HEK293 (cell line): ENCODE data around the gene AIPL1.

Experiments used
- CTCF ChIA-PET: fragments of 350-600 bp; formaldehyde crosslinking; extraction: SDS; loops from one replicate; lab custom pipeline; 2021; ENCODE audit warnings: antibody characterized with exemption; lab: Yijun Ruan, JAX
- POLR2A ChIA-PET: fragments of 300-600 bp; formaldehyde crosslinking; extraction: SDS; loops from one replicate; lab custom pipeline; 2020; ENCODE audit warnings: antibody characterized with exemption, inconsistent platforms; lab: Yijun Ruan, JAX
- H3K27ac ChIP-seq: fragments of 200-500 bp; sonication (Bioruptor generic); 2 replicates; pipeline ENCODE4 v1.5.1; 2014; ENCODE audit warnings: low read depth, low read length, control low read depth, inconsistent platforms; ENCODE audit errors: extremely low read depth
- H3K36me3 ChIP-seq, 2 experiments: fragments of 200-500 bp in 1 of 2; sonication (Bioruptor generic) in 1 of 2; 1 replicate in 1 of 2; 2 replicates in 1 of 2; pipeline ENCODE4 v1.5.1; 2014 to 2017; ENCODE audit warnings: inconsistent platforms in 2 of 2, low read length in 2 of 2; ENCODE audit not compliant: control insufficient read depth in 2 of 2, insufficient read depth in 1 of 2
- H3K4me1 ChIP-seq: fragments of 200-500 bp; sonication (Bioruptor generic); 2 replicates; pipeline ENCODE4 v1.5.1; 2014; ENCODE audit warnings: mild to moderate bottlenecking, low read length, inconsistent platforms; ENCODE audit not compliant: control insufficient read depth, insufficient read depth
- H3K4me3 ChIP-seq: 2 replicates; pipeline ENCODE4 v1.5.1; 2011; ENCODE audit warnings: low read depth, mild to moderate bottlenecking, control low read depth, low read length, moderate library complexity
- H3K9me3 ChIP-seq: fragments of 200-500 bp; sonication (Bioruptor generic); 2 replicates; pipeline ENCODE4 v1.5.1; 2014; ENCODE audit warnings: low read depth, low read length, inconsistent platforms; ENCODE audit not compliant: control insufficient read depth, insufficient read depth
- PATZ1 ChIP-seq: fragments of 450-650 bp; formaldehyde crosslinking; IDR thresholded peaks from 2 replicates; pipeline ENCODE4 v1.5.1; 2016; ENCODE audit warnings: missing biosample characterization, missing genetic modification characterization
- PRDM4 ChIP-seq: fragments of 450-650 bp; formaldehyde crosslinking; IDR thresholded peaks from 2 replicates; pipeline ENCODE4 v1.5.1; 2017; ENCODE audit warnings: missing biosample characterization, missing genetic modification characterization
- SP3 ChIP-seq: fragments of 450-650 bp; formaldehyde crosslinking; IDR thresholded peaks from 2 replicates; pipeline ENCODE4 v1.5.1; 2016; ENCODE audit warnings: missing biosample characterization, missing genetic modification characterization
- WT1 ChIP-seq: fragments of 450-650 bp; formaldehyde crosslinking; IDR thresholded peaks from 2 replicates; pipeline ENCODE4 v1.5.1; 2016; ENCODE audit warnings: missing biosample characterization, missing genetic modification characterization
- YY2 ChIP-seq: fragments of 450-650 bp; formaldehyde crosslinking; IDR thresholded peaks from 2 replicates; pipeline ENCODE4 v1.5.1; 2016; ENCODE audit warnings: missing biosample characterization, missing genetic modification characterization
- ZBTB17 ChIP-seq: fragments of 450-650 bp; formaldehyde crosslinking; IDR thresholded peaks from 2 replicates; pipeline ENCODE4 v1.5.1; 2016; ENCODE audit warnings: missing biosample characterization, missing genetic modification characterization
- ZFP3 ChIP-seq: fragments of 450-650 bp; formaldehyde crosslinking; IDR thresholded peaks from 2 replicates; pipeline ENCODE4 v1.5.1; 2016; ENCODE audit warnings: low read depth, missing biosample characterization, missing genetic modification characterization
- ZFP37 ChIP-seq: fragments of 450-650 bp; formaldehyde crosslinking; IDR thresholded peaks from 2 replicates; pipeline ENCODE4 v1.5.1; 2016; ENCODE audit warnings: missing biosample characterization, missing genetic modification characterization
- ZNF10 ChIP-seq: fragments of 450-650 bp; formaldehyde crosslinking; IDR thresholded peaks from 2 replicates; pipeline ENCODE4 v1.5.1; 2017; ENCODE audit warnings: missing biosample characterization, missing genetic modification characterization
- ZNF146 ChIP-seq: fragments of 450-650 bp; formaldehyde crosslinking; IDR thresholded peaks from 2 replicates; pipeline ENCODE4 v1.5.1; 2016; ENCODE audit warnings: missing biosample characterization, missing genetic modification characterization
- ZNF394 ChIP-seq: fragments of 450-650 bp; formaldehyde crosslinking; IDR thresholded peaks from 2 replicates; pipeline ENCODE4 v1.5.1; 2016; ENCODE audit warnings: missing biosample characterization, missing genetic modification characterization, mild to moderate bottlenecking, moderate library complexity, borderline replicate concordance
- ZNF521 ChIP-seq: fragments of 450-650 bp; formaldehyde crosslinking; IDR thresholded peaks from 2 replicates; pipeline ENCODE4 v1.5.1; 2017; ENCODE audit warnings: missing biosample characterization, mild to moderate bottlenecking, missing genetic modification characterization
- ZNF596 ChIP-seq: fragments of 450-650 bp; IDR thresholded peaks from 2 replicates; pipeline ENCODE4 v1.5.0; 2018; ENCODE audit warnings: missing biosample characterization, mild to moderate bottlenecking, missing genetic modification characterization, moderate library complexity
- ZNF610 ChIP-seq: fragments of 450-650 bp; formaldehyde crosslinking; IDR thresholded peaks from 2 replicates; pipeline ENCODE4 v1.5.1; 2016; ENCODE audit warnings: missing biosample characterization, missing genetic modification characterization, borderline replicate concordance
- ZNF621 ChIP-seq: fragments of 450-650 bp; formaldehyde crosslinking; IDR thresholded peaks from 2 replicates; pipeline ENCODE4 v1.5.1; 2017; ENCODE audit warnings: missing biosample characterization, missing genetic modification characterization
- ZNF830 ChIP-seq: fragments of 450-650 bp; IDR thresholded peaks from 2 replicates; pipeline ENCODE4 v1.5.0; 2018; ENCODE audit warnings: missing biosample characterization, missing genetic modification characterization, low read depth, mild to moderate bottlenecking, moderate library complexity
- TF ChIP-seq, protein P1 (sequence below): sonication (generic); formaldehyde crosslinking; IDR thresholded peaks from 2 replicates; pipeline ENCODE4 v1.8.1; 2022; ENCODE audit warnings: mild to moderate bottlenecking, moderate library complexity, missing genetic modification reagents
- TF ChIP-seq, protein P2 (sequence below): fragments of 450-650 bp; formaldehyde crosslinking; IDR thresholded peaks from 2 replicates; pipeline ENCODE4 v1.5.1; 2016; ENCODE audit warnings: missing biosample characterization, missing genetic modification characterization

Gene AIPL1

GRCh38 chr17:6387858-6388257 is 47.1 kb downstream of the AIPL1 start:
- H3K4me1 ChIP-seq: no peaks in the 10 kb centered on the region; the same call in 1 of the 2 replicates
- H3K27ac ChIP-seq: no peak overlapping the region
- ChIA-PET POLR2A (no interaction called here), CTCF (no interaction called here)
- no peaks in the 10 kb centered on the region for H3K9me3 ChIP-seq
- no peak overlapping the region for H3K4me3 ChIP-seq
- no peaks in the 10 kb centered on the region for H3K36me3 ChIP-seq
- TF ChIP-seq, protein P1, sequence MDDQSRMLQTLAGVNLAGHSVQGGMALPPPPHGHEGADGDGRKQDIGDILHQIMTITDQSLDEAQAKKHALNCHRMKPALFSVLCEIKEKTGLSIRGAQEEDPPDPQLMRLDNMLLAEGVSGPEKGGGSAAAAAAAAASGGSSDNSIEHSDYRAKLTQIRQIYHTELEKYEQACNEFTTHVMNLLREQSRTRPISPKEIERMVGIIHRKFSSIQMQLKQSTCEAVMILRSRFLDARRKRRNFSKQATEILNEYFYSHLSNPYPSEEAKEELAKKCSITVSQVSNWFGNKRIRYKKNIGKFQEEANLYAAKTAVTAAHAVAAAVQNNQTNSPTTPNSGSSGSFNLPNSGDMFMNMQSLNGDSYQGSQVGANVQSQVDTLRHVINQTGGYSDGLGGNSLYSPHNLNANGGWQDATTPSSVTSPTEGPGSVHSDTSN (CRISPR knock-in tag): no peak
- TF ChIP-seq PATZ1 (tag by site-specific recombination) (no peak), ZNF830 (tag by site-specific recombination) (no peak), PRDM4 (tag by site-specific recombination) (no peak), ZNF10 (no peak)

GRCh38 chr17:6387442-6387841 is 47.5 kb downstream of the AIPL1 start:
- Histone ChIP-seq H3K27ac (no peak overlapping the region), H3K36me3 (no peaks in the 10 kb centered on the region), H3K4me1 (no peaks in the 10 kb centered on the region; the same call in 1 of the 2 replicates), H3K4me3 (no peak overlapping the region), H3K9me3 (no peaks in the 10 kb centered on the region)
- TF ChIP-seq ZFP37 (no peak), ZBTB17 (tag by site-specific recombination) (no peak), SP3 (tag by site-specific recombination) (no peak), WT1 (tag by site-specific recombination) (no peak), ZNF394 (tag by site-specific recombination) (no peak), ZFP3 (tag by site-specific recombination) (peak; percentile 68; the same call in 1 of the 2 replicates), ZNF596 (no peak), ZNF621 (tag by site-specific recombination) (no peak), PATZ1 (tag by site-specific recombination) (no peak)
- CTCF ChIA-PET: no interaction called here
- POLR2A ChIA-PET: no interaction called here

DNA sequence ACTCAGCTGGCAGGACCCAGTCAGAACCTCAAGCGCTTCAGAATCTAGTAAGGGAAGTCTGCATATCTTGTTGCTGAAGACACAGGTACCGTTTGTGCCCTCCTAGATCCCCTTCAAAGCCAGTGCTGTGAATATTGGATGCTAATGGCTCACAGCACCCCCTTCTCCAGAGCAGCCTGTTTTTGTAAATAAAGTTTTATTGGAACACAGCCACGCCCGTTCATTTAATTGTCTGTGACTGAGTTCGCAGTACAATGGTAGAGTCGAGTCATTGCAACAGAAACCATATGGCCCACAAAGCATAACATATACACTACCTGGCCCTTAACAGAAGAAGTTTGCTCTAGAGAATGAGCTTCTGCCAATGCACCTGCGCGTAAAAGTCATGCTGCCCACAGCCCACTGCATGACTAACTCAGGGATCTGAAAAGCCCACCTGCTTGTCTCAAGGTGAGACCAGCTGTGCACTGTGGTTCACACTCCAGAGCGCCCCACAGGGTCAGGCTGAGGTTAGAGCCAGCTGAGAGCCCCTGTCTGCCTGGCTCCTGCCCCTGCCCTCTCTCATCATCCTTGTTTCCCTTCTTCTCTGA is 48.8 kb downstream of the AIPL1 start:
- no peak overlapping the region for H3K4me3 ChIP-seq
- H3K27ac ChIP-seq: no peak overlapping the region
- CTCF ChIA-PET: no interaction called here
- no peaks in the 10 kb centered on the region for H3K36me3 ChIP-seq
- POLR2A ChIA-PET: no interaction called here
- H3K9me3 ChIP-seq: no peaks in the 10 kb centered on the region
- no peaks in the 10 kb centered on the region for H3K4me1 ChIP-seq
- TF ChIP-seq ZNF610 (tag by site-specific recombination) (no peak), ZNF146 (tag by site-specific recombination) (no peak), YY2 (tag by site-specific recombination) (no peak), ZNF521 (no peak)
- TF ChIP-seq, protein P2, sequence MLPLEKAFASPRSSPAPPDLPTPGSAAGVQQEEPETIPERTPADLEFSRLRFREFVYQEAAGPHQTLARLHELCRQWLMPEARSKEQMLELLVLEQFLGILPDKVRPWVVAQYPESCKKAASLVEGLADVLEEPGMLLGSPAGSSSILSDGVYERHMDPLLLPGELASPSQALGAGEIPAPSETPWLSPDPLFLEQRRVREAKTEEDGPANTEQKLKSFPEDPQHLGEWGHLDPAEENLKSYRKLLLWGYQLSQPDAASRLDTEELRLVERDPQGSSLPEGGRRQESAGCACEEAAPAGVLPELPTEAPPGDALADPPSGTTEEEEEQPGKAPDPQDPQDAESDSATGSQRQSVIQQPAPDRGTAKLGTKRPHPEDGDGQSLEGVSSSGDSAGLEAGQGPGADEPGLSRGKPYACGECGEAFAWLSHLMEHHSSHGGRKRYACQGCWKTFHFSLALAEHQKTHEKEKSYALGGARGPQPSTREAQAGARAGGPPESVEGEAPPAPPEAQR (tag by site-specific recombination): no peak
